ENCODE data around the gene RTEL1.
A peak's percentile ranks its signal among the peaks of the same experiment; 100 is the strongest.
"Not testable (repeated sequence)": the region's sequence is repeated elsewhere in the genome, so short reads cannot be mapped to it uniquely, and the experiment has no call there.

The RTEL1 gene

DNA sequence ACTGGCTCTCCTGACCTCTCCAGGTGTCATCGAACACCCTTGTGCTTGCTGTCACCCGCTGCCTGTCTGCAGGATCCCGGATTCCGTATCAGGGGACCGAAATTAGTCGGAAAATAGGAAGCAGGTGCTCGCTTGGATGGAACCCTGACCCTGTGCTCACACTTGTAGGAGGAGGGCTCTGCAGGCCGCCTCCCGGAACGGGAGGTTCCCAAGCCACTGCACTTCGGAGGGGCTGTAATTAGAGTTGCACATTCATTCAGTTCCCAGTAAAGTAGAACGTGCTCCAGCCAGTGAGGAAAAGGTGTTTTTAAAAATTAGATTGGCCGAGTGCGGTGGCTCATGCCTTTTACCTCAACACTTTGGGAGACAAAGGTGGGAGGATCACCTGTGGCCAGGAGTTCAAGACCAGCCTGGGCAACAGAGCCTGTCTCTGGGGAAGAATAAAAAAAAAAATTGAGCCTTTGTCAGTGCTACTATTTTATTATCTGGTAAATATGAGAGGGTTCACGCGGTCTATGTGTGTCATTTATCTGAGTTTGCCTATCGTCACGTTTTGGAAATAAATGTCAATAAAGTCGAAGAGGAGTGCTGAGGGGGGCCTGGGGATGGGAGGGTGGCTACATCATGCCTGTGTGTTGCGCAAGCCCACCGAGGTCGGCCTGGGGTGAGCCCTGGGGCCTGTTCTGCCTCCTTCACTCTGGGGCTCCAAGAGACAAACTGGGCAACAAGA, 29.7 kb upstream of the RTEL1 start:
- peak; percentile 51 for DNase-seq (ENCODE audit: low read depth)

DNA sequence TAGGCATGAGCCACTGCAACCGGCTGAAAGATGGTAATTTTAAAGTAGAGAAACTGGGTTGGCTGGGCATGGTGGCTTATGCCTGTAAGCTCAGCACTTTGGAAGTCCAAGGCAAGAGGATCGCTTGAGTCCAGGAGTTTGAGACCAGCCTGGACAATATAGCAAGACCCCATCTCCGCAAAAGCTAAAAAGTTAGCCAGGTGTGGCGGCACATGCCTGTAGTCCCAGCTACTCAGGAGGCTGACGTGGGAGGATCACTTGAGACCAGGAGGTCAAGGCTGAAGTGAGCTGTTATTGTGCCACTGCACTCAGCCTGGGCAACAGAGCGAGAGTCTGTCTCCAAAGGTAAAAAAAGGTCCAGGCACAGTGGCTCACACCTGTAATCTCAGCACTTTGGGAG, 27.2 kb upstream of the RTEL1 start:
- DNase-seq (ENCODE audit: low read depth) = not testable (repeated sequence)

DNA sequence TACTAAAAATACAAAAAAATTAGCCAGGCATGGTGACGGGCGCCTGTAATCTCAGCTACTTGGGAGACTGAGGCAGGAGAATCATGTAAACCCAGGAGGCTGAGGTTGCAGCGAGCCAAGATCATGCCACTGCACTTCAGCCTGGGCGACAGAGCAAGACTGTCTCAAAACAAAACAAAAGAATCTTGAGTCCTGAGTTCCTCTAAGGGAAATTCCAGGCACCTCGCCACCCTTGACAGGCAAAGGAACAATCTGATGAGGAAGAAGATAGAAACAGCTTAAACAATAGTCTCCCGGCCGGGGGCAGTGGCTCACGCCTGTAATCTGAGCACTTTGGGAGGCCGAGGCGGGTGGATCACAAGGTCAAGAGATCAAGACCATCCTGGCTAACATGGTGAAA, 26.7 kb upstream of the RTEL1 start:
- not testable (repeated sequence) for DNase-seq (ENCODE audit: low read depth)

DNA sequence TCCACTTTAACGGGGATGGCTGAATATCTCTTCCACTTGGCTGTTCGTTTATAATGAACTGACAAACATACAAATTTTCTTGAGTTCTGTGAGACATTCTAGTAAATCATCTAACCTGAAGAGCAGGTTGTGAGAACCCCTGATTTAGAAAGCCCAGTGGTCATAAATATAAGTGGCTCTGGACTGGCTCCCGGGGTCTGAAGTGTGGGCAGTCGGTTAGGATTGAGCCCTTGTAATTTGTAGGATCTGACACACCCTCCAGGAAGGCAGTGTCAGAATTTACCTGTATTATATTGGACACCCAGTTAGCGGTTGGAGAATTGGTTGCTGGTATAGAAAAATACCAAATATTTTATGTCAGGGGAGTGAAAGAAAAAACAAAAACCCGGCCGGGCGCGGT, 24.4 kb upstream of the RTEL1 start:
- DNase-seq (ENCODE audit: low read depth) = no peak

DNA sequence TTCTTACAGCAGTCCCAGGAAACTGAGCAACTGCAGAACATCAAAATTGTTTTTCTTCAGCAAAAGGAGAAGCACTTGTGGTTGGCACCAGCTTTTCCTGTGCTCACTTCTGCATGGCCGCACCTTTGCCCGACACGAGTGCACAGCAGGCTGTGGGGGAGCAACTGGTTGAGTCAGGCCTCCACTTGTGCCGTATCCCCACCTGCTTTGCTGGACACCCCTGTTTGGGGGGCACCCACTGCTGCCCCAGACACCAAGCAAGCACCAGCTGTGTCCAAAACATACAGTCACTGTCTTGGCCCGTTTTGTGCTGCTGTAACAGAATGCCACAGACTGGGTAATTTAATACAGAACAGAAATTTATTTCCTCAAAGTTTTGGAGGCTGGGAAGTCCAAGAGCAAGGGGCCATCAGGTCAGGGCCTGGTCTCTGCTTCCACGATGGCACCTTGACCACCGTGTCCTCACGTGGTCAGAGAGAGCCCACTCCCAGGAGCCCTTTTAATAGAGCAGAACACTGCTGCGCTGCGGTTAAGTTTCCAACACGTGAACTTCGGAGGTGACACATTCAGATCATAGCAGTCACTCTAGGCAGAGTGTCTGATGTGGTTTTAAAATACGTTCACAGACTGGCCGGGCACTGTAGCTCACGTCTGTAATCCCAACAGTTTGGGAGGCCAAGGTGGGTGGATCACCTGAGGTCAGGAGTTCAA, 22.5 kb upstream of the RTEL1 start:
- DNase-seq (ENCODE audit: low read depth) = no peak

DNA sequence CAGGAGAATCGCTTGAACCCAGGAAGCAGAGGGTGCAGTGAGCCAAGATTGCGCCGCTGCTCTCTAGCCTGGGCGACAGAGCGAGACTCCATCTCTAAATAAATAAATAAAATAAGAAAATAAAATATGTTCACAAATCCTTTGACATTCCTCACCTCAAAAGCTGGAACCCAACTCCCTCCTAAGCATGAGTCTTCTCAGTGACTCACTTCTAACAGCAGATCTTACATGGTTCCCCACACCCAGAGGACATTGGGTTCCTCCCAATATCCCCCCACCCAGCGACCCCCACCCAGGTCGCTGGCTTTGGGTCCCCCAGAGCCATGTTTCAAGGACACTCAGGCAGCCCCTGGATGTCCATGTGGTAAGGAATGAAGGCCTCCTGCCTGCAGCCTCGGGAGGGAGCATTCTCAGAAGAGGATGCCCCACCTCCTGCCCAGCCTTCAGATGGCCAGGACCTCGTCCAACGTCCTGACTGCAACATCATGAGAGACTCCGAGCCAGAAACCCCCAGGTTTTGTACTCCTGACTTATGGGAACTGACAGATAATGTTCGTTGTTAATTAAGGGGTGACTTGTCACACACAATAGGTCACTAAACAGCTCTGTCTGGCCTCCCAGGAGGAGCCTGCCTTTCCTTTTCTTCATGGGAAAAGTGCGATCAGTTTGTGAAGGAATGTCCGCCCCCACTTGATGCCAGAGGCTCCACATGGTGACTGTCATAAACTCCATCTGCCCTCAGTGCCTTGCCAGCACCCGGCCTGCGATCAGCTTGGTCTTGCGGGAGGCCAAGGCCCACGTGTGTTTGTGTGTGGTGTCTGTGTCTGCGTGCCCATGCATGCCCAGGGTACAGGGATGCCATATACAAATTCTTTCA, 21.1 kb upstream of the RTEL1 start:
- no peak for DNase-seq (ENCODE audit: low read depth)

DNA sequence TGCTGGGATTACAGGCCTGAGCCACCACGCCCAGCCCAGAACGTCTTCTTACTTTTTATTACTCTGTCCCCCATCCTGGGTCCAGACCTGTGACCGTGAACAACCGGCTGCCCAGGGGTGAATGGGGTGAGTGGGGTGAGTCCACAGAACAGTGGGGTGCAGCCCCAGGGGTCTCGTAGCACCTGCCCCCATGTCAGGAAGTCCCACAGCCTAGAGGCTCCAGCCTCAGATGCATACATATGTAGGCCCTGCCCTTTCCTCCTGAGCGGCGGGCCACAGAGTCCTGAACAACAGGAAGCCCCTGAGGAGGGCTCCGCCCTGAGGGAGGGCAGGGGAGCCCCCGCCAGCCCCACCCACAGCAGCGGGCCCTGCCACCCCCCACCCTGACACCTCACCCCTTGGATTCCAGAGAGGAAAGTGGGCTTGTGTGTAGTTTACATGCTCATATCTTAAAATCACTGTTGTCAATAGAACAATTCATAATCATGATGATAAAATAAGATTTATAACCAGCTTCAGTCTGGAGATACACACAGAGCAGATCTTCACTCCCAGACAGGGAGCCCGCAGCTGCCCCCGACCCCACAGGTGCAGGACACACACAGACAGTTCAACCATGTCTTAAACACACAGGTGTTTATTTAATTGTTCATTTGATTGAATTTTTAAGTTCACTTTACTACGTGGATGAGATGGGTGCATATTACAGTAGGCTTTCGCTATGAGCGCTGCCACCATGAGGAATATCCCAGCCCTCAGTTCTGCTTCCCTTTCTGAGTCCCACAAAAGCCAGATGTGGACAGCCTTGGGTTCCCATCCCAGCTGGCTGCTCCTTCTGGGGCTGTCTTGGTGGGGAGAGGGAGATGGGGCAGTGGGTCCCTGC, 18.8 kb upstream of the RTEL1 start:
- no peak for DNase-seq (ENCODE audit: low read depth)

DNA sequence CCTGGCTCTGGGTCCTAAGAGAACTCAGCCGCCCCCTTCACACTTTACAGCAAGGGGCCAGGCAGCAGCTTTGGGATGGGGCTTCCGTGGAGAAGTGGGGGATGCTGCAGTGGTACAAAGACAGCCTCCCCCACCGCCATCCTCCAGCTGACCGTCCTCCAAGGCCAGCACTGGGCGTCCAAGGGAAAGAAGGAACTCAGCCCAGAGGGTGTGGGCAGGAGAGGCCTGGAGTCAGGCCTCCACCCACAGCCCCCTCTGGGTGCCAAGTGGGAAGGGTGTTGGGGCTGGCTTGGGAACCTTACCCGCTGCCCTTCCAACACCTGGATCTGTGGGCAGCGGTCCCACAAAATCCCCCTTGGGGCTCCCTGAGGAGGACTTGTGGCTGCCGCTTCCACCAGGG, 18.0 kb upstream of the RTEL1 start:
- no peak for DNase-seq (ENCODE audit: low read depth)

DNA sequence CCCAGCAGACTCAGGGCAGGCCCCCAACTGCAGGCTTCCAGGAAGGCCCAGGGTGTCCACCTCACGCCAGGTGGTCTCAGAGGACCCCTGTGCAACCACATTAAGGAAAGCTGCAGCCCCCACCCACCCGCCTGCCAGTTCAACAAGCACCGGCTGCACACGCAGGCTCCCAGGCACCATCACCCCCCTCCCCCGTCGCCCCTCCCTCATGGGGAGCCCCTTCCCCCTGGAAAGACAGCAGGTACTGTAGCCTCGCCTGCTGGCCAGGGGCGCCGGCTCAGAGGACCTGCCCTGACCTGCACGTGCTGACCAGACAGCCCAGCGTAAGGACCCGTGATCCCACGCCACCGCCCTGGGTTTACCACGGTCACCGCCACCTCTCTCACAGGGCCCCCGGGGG, 17.4 kb upstream of the RTEL1 start:
- not testable (repeated sequence) for DNase-seq (ENCODE audit: low read depth)

DNA sequence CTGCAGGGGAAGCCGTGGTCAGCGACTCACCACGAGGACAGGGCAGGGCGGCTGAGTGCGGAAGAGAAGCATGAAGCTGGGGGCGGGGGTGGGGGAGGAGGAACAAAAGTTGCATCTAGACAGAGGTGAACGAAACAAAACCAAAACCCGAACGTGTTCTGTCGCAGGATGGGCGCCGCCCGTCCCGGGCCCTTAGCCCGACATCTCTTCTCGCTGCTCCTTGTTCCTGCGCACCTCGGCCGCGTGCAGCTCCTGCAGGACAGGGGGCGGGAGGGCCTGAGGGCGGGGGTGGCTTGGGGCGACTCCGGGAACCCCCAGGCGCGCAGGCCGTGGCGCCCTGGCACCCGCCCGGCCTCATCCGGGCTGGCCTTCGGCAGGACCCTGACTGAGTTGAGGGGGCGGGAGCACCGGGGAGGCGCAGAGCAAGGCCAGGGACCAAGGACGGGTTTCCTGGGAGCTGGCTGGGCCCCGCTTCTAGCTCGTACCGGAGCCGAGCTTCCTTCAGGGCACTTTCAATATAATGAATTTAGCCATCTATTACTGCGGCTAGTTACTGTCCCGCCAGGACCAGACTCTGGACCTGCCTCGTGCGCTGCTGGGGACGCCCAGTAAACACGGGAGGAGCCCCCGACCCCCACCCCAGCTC, 16.8 kb upstream of the RTEL1 start:
- no peak for DNase-seq (ENCODE audit: low read depth)

DNA sequence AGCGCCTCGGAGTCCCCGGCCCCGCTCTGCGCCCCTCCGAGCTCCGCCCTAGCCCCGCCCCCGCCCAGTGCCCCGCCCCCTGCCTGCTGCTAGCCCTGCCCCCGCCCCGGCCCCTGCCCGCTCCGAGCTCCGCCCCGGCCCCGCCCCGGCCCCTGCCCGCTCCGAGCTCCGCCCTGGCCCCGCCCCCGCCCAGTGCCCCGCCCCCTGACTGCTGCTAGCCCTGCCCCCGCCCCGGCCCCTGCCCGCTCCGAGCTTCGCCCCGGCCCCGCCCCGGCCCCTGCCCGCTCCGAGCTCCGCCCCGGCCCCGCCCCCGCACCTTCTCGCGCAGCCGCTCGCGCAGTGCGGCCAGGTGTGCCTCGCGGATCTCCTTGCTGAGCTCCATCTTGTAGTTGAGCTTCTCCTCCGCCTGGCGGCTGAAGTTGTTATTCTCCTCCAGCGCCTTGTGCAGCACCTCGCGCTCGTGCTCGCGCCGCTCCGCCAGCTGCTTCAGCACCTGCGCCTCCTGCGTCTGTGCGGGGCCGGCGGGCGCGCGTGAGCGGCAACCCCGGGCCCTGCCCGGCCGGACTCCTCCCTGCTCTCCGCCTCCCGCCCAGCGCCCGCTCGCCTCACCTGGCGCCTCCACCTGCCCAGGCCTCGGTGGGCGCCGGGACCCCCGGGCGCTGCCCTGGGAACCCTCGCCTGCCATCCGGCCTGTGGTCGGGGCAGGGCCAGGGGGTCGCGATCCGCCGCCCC, 16.2 kb upstream of the RTEL1 start:
- DNase-seq (ENCODE audit: low read depth) = peak; percentile 66

DNA sequence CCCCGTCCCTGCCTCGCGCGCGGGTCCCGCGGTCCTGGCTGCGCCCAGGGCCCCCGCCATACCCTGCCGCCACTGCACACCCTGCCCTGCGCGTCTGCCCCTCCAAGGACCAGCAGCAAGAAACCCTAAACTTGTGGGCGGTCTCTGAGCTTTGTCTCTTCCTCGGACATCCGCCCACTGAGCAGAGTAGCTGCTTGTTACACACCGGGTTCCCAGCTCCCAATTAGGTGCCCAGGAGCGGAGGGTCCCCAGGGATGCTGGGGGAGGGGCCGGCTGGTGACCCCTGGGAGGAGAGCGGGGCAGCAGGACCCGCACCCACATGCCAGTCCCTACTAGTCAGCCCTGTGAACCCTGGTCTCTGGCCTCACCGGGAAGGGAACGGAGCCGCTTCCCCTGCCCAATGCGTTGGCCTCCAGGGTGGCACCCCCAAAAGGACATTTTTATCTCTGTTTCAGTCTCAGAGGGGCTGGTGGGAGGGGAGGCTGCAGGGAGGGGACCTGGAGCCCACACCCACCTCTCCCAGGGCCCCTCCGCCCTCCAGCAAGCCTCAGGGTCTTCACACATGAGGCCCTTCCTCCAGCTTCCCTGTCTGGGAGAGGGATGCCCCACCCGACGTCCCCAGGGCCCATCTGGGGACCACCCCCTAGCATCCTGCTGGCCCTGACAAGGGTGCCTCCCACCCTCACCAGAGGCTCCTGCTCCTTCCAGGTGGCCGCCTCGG, 15.4 kb upstream of the RTEL1 start:
- DNase-seq (ENCODE audit: low read depth) = no peak

DNA sequence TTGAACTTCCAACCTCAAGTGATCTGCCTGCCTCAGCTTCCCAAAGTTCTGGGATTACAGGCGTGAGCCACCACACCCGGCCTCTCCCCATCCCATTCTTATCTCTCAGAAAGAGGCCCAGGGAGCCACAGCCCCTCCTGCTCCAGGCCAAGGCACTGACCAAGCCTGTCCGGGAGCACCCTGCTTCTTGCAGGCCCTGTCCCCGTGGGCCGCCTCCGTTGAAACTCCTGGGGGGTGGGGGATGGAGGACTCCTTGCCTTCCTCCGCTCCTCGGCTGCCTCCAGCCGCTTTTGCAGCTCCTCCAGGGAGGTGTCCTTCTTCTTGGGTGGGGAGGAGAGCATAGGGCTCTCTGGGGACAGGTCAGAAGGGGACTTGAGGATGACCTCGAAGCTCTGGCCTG, 14.6 kb upstream of the RTEL1 start:
- no peak for DNase-seq (ENCODE audit: low read depth)

DNA sequence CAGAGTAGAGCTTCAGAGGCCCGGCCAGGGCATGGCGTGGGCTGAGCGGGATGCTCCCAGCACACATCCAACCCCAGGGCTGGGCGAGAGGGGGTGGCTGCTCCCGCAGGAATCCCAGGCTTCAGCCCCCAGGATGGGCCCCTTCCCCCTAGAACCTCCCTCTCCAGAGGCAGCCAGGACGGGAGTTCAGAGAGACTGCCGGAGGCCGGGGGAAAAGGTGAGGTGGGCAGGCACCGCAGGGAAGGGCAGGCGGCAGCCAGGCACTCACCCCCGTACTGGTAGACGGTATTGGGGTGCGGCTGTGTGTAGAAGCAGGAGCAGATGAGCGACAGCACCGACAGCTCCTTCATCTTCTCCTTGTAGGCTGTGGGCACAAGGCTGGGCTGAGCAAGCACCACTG, 14.2 kb upstream of the RTEL1 start:
- no peak for DNase-seq (ENCODE audit: low read depth)

DNA sequence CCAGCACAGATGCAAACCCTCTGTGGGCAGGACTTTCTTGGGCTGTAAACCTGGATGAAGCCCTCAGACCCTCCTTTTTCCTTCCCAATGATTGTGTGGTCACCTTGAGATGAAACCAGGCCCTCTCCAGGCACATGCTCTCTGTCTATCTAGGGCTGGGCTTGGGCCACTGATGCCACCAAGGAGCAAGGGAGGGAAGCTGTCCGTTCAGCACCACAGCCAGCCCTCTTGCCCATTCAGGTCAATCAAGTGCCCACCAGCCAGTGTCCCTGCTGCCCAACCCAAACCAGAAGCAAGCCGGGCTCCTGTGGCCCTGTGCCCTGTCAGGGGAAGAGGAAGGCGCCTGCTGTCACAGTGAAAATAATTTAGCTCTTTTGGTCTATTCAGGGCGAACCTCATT, 12.9 kb upstream of the RTEL1 start:
- no peak for DNase-seq (ENCODE audit: low read depth)

DNA sequence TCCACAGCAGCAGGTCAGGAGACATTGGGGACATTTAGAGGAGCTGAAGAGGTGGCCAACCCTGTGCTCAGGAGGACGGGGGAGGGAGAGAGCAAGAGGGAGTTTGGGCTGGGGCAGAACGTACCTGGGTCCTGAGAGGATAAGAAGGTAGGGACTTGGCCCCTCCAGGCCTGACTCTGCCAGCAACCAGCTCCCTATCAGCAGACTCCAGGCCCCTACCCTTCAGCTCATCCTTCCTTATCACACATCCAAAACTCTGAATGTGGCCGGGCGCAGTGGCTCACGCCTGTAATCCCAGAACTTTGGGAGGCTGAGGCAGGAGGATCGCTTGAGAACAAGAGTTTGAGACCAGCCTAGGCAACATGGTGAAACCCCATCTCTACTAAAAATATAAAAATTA, 9.9 kb upstream of the RTEL1 start:
- no peak for DNase-seq (ENCODE audit: low read depth)

DNA sequence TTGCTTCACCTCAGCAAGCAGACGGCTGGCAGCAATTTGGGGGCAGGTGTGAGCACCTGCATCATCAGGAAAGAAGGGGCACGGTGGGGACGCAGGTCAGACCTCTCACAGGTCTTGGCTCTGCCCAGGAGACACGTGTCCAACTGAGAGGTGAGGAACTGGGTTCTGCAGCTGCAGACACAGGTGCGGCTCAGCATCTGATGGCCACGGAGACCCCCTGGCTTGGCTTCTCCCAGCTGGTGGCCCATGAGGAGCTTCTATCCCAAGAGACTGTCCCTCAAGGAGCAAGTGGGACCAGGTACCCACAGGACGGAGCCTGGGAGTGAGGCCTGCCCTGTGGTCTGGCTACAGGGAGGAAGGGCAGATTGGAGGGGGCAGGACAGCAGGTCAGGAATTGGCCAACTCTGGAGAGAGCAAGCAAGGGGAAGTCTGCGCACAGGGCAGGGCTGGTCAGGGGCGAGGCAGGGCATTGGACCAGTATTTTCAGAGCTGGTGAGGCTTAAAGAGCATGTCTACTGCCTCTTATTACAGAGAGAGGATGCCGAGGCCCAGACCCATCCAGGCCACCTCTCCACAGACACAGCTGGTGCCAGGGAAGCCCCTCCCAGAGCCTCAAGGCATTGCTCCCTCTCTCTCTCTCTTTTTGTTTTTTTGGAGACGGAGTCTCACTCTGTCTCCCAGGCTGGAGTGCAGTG, 9.1 kb upstream of the RTEL1 start:
- no peak for DNase-seq (ENCODE audit: low read depth)

DNA sequence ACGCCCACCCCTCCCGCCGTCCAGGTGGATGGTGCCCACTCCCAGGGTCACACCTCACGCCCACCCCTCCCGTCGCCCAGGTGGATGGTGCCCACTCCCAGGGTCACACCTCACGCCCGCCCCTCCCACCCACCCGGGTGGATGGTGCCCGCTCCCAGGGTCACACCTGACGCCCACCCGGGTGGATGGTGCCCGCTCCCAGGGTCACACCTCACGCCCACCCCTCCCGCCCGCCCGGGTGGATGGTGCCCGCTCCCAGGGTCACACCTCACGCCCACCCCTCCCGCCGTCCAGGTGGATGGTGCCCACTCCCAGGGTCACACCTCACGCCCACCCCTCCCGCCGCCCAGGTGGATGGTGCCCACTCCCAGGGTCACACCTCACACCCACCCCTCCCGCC, 7.6 kb upstream of the RTEL1 start:
- not testable (repeated sequence) for DNase-seq (ENCODE audit: low read depth)

DNA sequence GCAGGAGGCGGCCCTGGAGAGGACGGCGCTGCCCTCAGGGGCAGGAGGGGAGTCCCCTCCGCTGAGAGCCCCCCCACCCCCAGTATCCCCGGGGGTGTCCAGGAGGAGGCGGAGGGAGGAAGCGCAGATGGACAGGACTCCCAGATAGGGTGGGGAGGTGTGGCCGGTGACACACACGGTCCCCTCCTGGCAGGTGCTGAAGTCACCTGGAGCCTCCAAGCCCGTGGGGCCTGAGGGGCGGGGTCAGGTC, 6.2 kb upstream of the RTEL1 start:
- DNase-seq (ENCODE audit: low read depth) = no peak

Measured in fibroblast of the conjunctiva (primary cell).